Endothelial cell of umbilical vein (primary cell): ENCODE measurements around the gene SGO1. TPM values are rescaled to one million over a fixed set of nuclear protein-coding genes. Genes with fewer than 3 reads are reported as not detected.

Experiments
- BruUV-seq: library from RNA; stranded (reverse); fragments of 400-500 nt; replicated peaks from 2 replicates; lab custom pipeline; 2021; lab: Mats Ljungman, UMichigan
- CTCF ChIA-PET: fragments of 300-600, 350-600 bp; sonication (Branson Sonifier 250); formaldehyde crosslinking; loops from one replicate; lab custom pipeline; 2021; ENCODE audit warnings: antibody characterized with exemption, inconsistent platforms; lab: Charles Lee
- POLR2A ChIA-PET: fragments of 300-600, 350-600 bp; sonication (Branson Sonifier 250); formaldehyde crosslinking; loops from one replicate; lab custom pipeline; 2021; ENCODE audit warnings: antibody characterized with exemption, inconsistent platforms; lab: Charles Lee
- DNase-seq: peaks from one replicate; pipeline ENCODE4 v3.0.0-alpha.2; 2011; ENCODE audit warnings: low read depth, low spot score
- FAIRE-seq: peaks from 2 replicates; lab custom pipeline; 2011; peaks lifted over from hg19 to GRCh38; lab: Jason Lieb, UNC
- H2AFZ ChIP-seq: 2 replicates; pipeline ENCODE4 v1.6.0; 2012; ENCODE audit warnings: low read depth, low read length, control low read depth, inconsistent platforms
- H3K27ac ChIP-seq: 2 replicates; pipeline ENCODE4 v1.5.1; 2011; ENCODE audit warnings: low read depth, mild to moderate bottlenecking, control low read depth, low read length, moderate library complexity; ENCODE audit not compliant: insufficient read depth
- H3K27me3 ChIP-seq, 2 experiments: 2 replicates each; pipeline versions ENCODE4 v1.6.0 to v1.6.1; 2011; ENCODE audit warnings: low read length in 2 of 2, mixed read lengths in 1 of 2; ENCODE audit not compliant: control insufficient read depth in 2 of 2, insufficient read depth in 2 of 2
- H3K36me3 ChIP-seq, 2 experiments: 2 replicates in 1 of 2; 3 replicates in 1 of 2; pipeline ENCODE4 v1.5.1; 2011; ENCODE audit warnings: low read length in 2 of 2, mild to moderate bottlenecking in 1 of 2, moderate library complexity in 1 of 2; ENCODE audit not compliant: control insufficient read depth in 2 of 2, insufficient read depth in 2 of 2; ENCODE audit errors: extremely low read depth in 1 of 2
- H3K4me1 ChIP-seq: 3 replicates; pipeline ENCODE4 v1.5.1; 2011; ENCODE audit warnings: mild to moderate bottlenecking, low read length; ENCODE audit not compliant: control insufficient read depth, insufficient read depth; ENCODE audit errors: extremely low read depth
- H3K4me2 ChIP-seq: 2 replicates; pipeline ENCODE4 v1.6.1; 2011; ENCODE audit warnings: low read length, control low read depth, mixed read lengths; ENCODE audit not compliant: insufficient read depth
- H3K4me3 ChIP-seq, 3 experiments: fragments of 200-600 bp in 1 of 3; sonication (generic), shearing (Covaris generic) in 1 of 3; replicated peaks in 1 of 3; 2 replicates each; pipeline ENCODE4 v1.5.1; 2011 to 2016; ENCODE audit warnings: control low read depth in 3 of 3, low read length in 3 of 3, mild to moderate bottlenecking in 2 of 3, inconsistent platforms in 1 of 3, low read depth in 1 of 3, moderate library complexity in 1 of 3; ENCODE audit not compliant: insufficient read depth in 1 of 3
- H3K79me2 ChIP-seq: 2 replicates; pipeline ENCODE4 v1.6.0; 2012; ENCODE audit warnings: low read length, inconsistent platforms; ENCODE audit not compliant: control insufficient read depth, insufficient read depth
- H3K9ac ChIP-seq: replicated peaks from 2 replicates; pipeline ENCODE3; 2011; ENCODE audit warnings: low read length, control low read depth; ENCODE audit not compliant: insufficient read depth; ENCODE audit errors: extremely low read depth
- H3K9me1 ChIP-seq: replicated peaks from 3 replicates; pipeline ENCODE4 v1.6.0; 2011; ENCODE audit warnings: mild to moderate bottlenecking, low read length; ENCODE audit not compliant: control insufficient read depth, insufficient read depth; ENCODE audit errors: extremely low read depth
- H3K9me3 ChIP-seq: replicated peaks from 2 replicates; pipeline ENCODE4 v1.5.1; 2012; ENCODE audit warnings: low read length, inconsistent platforms; ENCODE audit not compliant: control insufficient read depth, insufficient read depth
- H4K20me1 ChIP-seq: replicated peaks from 2 replicates; pipeline ENCODE3; 2011; ENCODE audit warnings: mild to moderate bottlenecking, low read length; ENCODE audit not compliant: control insufficient read depth, insufficient read depth; ENCODE audit errors: extremely low read depth
- CTCF ChIP-seq, 2 donors: IDR thresholded peaks; 1 replicate in 1 of 2; 2 replicates in 1 of 2; pipeline ENCODE4 v1.5.1; 2011; ENCODE audit warnings: low read length in 2 of 2, mild to moderate bottlenecking in 2 of 2, moderate library complexity in 2 of 2, control low read depth in 1 of 2, inconsistent platforms in 1 of 2, low read depth in 1 of 2; ENCODE audit not compliant: insufficient read depth in 1 of 2; ENCODE audit errors: extremely low read depth in 1 of 2
- EZH2 ChIP-seq: IDR thresholded peaks from 2 replicates; pipeline ENCODE4 v1.6.1; 2012; ENCODE audit warnings: borderline replicate concordance, low read depth, mild to moderate bottlenecking, moderate library complexity, low read length, inconsistent platforms; ENCODE audit not compliant: severe bottlenecking
- FOS ChIP-seq: IDR thresholded peaks from 2 replicates; pipeline ENCODE4 v1.6.1; 2011; ENCODE audit warnings: mild to moderate bottlenecking, low read length, moderate library complexity, borderline replicate concordance; ENCODE audit not compliant: insufficient read depth
- GATA2 ChIP-seq: IDR thresholded peaks from 2 replicates; pipeline ENCODE4 v1.7.0; 2011; ENCODE audit warnings: low read depth, mild to moderate bottlenecking, moderate library complexity, mixed read lengths, low read length; ENCODE audit not compliant: insufficient read length, insufficient read depth
- JUN ChIP-seq: IDR thresholded peaks from 2 replicates; pipeline ENCODE4 v1.6.1; 2011; ENCODE audit warnings: borderline replicate concordance, low read depth; ENCODE audit not compliant: insufficient read length, insufficient read depth
- MYC ChIP-seq: IDR thresholded peaks from one replicate; pipeline ENCODE4 v1.6.1; 2011; ENCODE audit warnings: mild to moderate bottlenecking, low read depth, low read length
- POLR2A ChIP-seq: IDR thresholded peaks from 2 replicates; pipeline ENCODE4 v1.6.1; 2012; ENCODE audit warnings: low read depth, mild to moderate bottlenecking, control low read depth, low read length
- POLR2AphosphoS5 ChIP-seq: IDR thresholded peaks from 2 replicates; pipeline ENCODE4 v1.6.1; 2012; ENCODE audit warnings: low read depth, mild to moderate bottlenecking, control low read depth, low read length, moderate library complexity; ENCODE audit not compliant: insufficient read depth
- dilution Hi-C: fragments of 300-500 bp; cut with MboI; formaldehyde crosslinking; loops from one replicate; pipeline ENCODE4 v1.15.0; 2019; ENCODE audit warnings: low sequenced_read_pairs; ENCODE audit not compliant: extremely low pct_ligation_motif_present
- intact Hi-C: fragments of 100-400 bp; cut with micrococcal nuclease; formaldehyde crosslinking; loops from one replicate; pipeline ENCODE4 v1.10.0; 2022
- polyA plus RNA-seq, 4 experiments: library from polyadenylated mRNA; depleted of rRNA in 3 of 4; stranded (reverse) in 3 of 4; unstranded in 1 of 4; fragments of >200 nt; gene quantifications; 2 replicates each; pipeline versions ENCODE4 v1.2.1 to v1.2.3, GENCODE V29; 2011 to 2012; ENCODE audit warnings: missing spikeins in 1 of 4
- total RNA-seq: library from RNA; stranded (reverse); gene quantifications from 2 replicates; pipeline ENCODE4 v1.2.3, GENCODE V29; 2021
- TF ChIP-seq, protein P1 (sequence below): IDR thresholded peaks from 2 replicates; pipeline ENCODE4 v1.6.1; 2011; ENCODE audit not compliant: insufficient read depth, insufficient read length

Gene SGO1
- total and polyA plus RNA-seq, 2 donors (not counting 3 experiments of a cell fraction or from before 2014, with no cell fraction given): 2.0 to 21.7 TPM

GRCh38 chr3:20141316-20141715 is 44.7 kb downstream of the SGO1 start:
- H2AFZ ChIP-seq: no peak overlapping the region
- H3K4me1 ChIP-seq: no peaks in the 10 kb centered on the region
- POLR2A ChIA-PET: no interaction called here
- dilution Hi-C loops (no loop called here), intact Hi-C loops (no loop called here)
- no peak overlapping the region for H3K27ac ChIP-seq
- FAIRE-seq (no peak), DNase-seq (no peak)
- H3K9ac ChIP-seq: no peak overlapping the region
- H3K9me1 ChIP-seq: no peaks in the 10 kb centered on the region
- no peak overlapping the region for H3K4me2 ChIP-seq
- no peaks in the 10 kb centered on the region for H4K20me1 ChIP-seq
- H3K4me3 ChIP-seq: no peak overlapping the region
- H3K79me2 ChIP-seq: no peaks in the 10 kb centered on the region
- no peaks in the 10 kb centered on the region for H3K9me3 ChIP-seq
- BruUV-seq: no TSS peak
- CTCF ChIA-PET: interaction anchor here (0.9 kb wide), 1 partner anchor 9 kb away, joined by 3 read pairs; no protein-coding TSS in a partner anchor
- no peaks in the 10 kb centered on the region for H3K27me3 ChIP-seq
- H3K36me3 ChIP-seq: no peaks in the 10 kb centered on the region
- no peak for TF ChIP-seq JUN
- TF ChIP-seq POLR2A: no peak
- TF ChIP-seq, protein P1, sequence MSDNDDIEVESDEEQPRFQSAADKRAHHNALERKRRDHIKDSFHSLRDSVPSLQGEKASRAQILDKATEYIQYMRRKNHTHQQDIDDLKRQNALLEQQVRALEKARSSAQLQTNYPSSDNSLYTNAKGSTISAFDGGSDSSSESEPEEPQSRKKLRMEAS: no peak
- TF ChIP-seq FOS: no peak
- no peak for TF ChIP-seq EZH2
- TF ChIP-seq POLR2AphosphoS5: no peak
- no peak for TF ChIP-seq MYC
- TF ChIP-seq GATA2: no peak
- TF ChIP-seq CTCF (IDR thresholded peaks at IDR 0.05; ENCODE audit: extremely low read depth in 1 of 2, insufficient read depth in 1 of 2, low read depth in 1 of 2, low read length in 2 of 2): no peak
